ENCODE measurements around the gene PLSCR4. TPM values are rescaled to one million over a fixed set of nuclear protein-coding genes. Genes with fewer than 3 reads are reported as not detected.

The PLSCR4 gene
- total RNA-seq, 2 donors from 2014 or later, result 0.78 TPM; not detected in 1

- Mint-ChIP-seq H3K27me3 (peaks cover 66% of the 10 kb centered on the region), H3K4me1 (peaks cover 6% of the 10 kb centered on the region), H3K4me3 (peak overlapping the region; percentile 75), H3K27ac (peak overlapping the region; percentile 65), H3K36me3 (ENCODE audit: low read depth) (peaks cover 3% of the 10 kb centered on the region)
- ATAC-seq (no peak), DNase-seq (no peak)
- no peaks in the 10 kb centered on the region for H3K9me3 ChIP-seq (ENCODE audit: control insufficient read depth, low read length, poor library complexity, severe bottlenecking)
These were observed 90.5 kb downstream of the PLSCR4 start for GRCh38 chr3:146160321-146160963.

- no peak for ATAC-seq
- peak overlapping the region; percentile 65 for H3K27ac Mint-ChIP-seq
- peaks cover 62% of the 10 kb centered on the region for H3K27me3 Mint-ChIP-seq
These were observed 91.1 kb downstream of the PLSCR4 start for GRCh38 chr3:146159616-146160320.

DNA sequence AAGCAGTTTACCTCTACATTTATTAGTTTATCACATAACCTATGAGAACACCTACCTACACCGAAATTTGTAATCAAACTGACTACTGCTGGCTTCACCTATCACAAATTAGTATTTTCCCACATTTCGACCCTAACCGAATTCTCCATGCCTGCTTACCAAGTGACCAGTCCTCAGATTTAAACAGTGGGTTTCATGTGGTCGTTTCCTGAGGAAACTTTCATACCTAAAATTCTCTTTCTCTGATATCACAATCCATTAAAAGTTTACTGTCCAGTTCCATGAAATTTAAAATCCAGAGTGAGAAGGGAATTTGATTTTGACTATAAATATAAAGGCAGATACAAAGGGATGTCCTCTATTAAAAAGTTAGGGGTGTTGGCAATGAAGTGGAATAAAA lies 91.9 kb downstream of the PLSCR4 start:
- no peak overlapping the region for H3K27ac Mint-ChIP-seq

More at GRCh38 chr3:146159616-146160320, 91.1 kb downstream of the PLSCR4 start:
- Mint-ChIP-seq H3K36me3 (ENCODE audit: low read depth) (peaks cover 3% of the 10 kb centered on the region), H3K4me3 (peak overlapping the region; percentile 75), H3K4me1 (peaks cover 6% of the 10 kb centered on the region)
- DNase-seq, result no peak
- H3K9me3 ChIP-seq (ENCODE audit: control insufficient read depth, low read length, poor library complexity, severe bottlenecking), result no peaks in the 10 kb centered on the region

DNA sequence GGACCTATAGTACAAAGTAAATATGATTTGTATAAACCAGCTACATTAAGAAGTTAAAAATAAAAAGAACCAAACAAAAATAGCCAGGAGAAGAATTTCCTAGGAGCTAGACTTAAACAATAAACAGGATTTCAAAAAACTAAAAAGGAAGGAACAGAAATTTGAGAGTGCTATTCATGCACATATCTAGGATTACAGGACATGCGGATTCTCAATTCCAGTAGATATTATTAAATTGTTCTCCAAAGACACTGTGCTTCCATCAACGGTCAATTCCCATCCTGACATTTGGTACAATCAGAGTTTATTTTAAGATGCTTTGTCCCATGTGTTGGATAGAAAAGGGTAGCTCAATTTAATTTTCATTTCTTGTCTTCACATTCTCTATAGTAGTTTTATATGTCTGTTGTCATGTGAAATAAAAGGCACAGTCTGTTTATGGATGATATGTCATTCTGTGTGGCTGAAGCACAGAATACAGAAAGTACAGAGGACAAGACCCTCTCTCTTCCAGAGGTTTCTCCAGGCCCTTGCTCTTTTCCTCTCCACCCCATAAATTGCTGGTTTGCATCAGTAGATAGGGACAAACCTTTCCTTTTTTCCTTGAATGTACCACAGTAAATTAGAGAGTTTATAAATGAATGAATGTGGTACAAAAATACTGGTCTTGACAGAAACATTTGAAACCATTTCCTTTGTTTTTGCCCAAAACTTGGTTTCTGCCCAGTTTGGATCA lies 93.4 kb downstream of the PLSCR4 start:
- Mint-ChIP-seq H3K27ac (no peak overlapping the region), H3K27me3 (peaks cover 51% of the 10 kb centered on the region), H3K36me3 (ENCODE audit: low read depth) (no peaks in the 10 kb centered on the region), H3K4me3 (no peak overlapping the region), H3K4me1 (peaks cover 6% of the 10 kb centered on the region)
- H3K9me3 ChIP-seq (ENCODE audit: control insufficient read depth, low read length, poor library complexity, severe bottlenecking), result no peaks in the 10 kb centered on the region
- DNase-seq, result no peak
- ATAC-seq, result no peak

More for the DNA sequence above, 91.9 kb downstream of the PLSCR4 start:
- ATAC-seq, result no peak
- no peak for DNase-seq
- no peaks in the 10 kb centered on the region for H3K9me3 ChIP-seq (ENCODE audit: control insufficient read depth, low read length, poor library complexity, severe bottlenecking)
- peaks cover 6% of the 10 kb centered on the region for H3K4me1 Mint-ChIP-seq
- H3K36me3 Mint-ChIP-seq (ENCODE audit: low read depth), result peaks cover 3% of the 10 kb centered on the region
- no peak overlapping the region for H3K4me3 Mint-ChIP-seq
- peaks cover 62% of the 10 kb centered on the region for H3K27me3 Mint-ChIP-seq

DNA sequence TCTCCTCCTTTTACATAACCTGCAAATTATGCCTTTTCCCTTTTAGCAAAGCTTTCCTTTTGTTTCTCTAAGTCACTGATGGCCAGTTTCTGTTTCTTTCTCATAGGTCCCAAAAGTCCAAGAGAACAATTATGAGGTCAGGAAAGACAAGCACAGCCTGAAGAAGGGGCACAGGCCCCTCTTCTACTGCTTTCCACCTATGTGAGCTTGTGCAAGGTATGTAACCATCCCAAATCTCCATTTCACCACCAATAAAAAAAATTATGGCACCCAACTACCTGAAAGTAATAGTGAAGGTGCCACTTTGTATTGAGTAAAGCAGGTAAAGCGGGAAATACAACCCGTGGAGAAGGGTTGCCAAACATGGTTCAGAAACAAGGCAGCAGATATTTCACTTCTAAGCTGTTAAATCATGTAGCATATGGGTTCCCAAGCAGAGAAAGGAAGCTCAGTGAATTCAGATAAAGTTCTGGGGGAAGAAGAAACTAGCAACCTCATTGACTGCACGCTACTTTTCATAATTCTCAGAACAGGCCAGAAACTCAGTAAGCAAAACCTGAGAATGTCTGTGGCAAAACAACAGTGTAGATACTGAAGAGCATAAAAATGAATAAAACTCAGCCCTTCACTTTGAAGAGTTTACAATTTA lies 94.1 kb downstream of the PLSCR4 start:
- no peaks in the 10 kb centered on the region for H3K9me3 ChIP-seq (ENCODE audit: control insufficient read depth, low read length, poor library complexity, severe bottlenecking)
- Mint-ChIP-seq H3K27me3 (peaks cover 44% of the 10 kb centered on the region), H3K4me3 (no peak overlapping the region), H3K4me1 (peaks cover 6% of the 10 kb centered on the region), H3K36me3 (ENCODE audit: low read depth) (no peaks in the 10 kb centered on the region), H3K27ac (no peak overlapping the region)
- DNase-seq (no peak), ATAC-seq (no peak)

- no peak overlapping the region for H3K4me3 Mint-ChIP-seq
- ATAC-seq, result no peak
- H3K9me3 ChIP-seq (ENCODE audit: control insufficient read depth, low read length, poor library complexity, severe bottlenecking), result no peaks in the 10 kb centered on the region
- DNase-seq, result no peak
- no peaks in the 10 kb centered on the region for H3K36me3 Mint-ChIP-seq (ENCODE audit: low read depth)
- peaks cover 6% of the 10 kb centered on the region for H3K4me1 Mint-ChIP-seq
- no peak overlapping the region for H3K27ac Mint-ChIP-seq
- peaks cover 41% of the 10 kb centered on the region for H3K27me3 Mint-ChIP-seq
These were observed 94.8 kb downstream of the PLSCR4 start for GRCh38 chr3:146156095-146156494.

GRCh38 chr3:146154995-146155394 lies 95.9 kb downstream of the PLSCR4 start:
- Mint-ChIP-seq H3K36me3 (ENCODE audit: low read depth) (no peaks in the 10 kb centered on the region), H3K27me3 (peaks cover 37% of the 10 kb centered on the region), H3K4me3 (no peak overlapping the region), H3K27ac (no peak overlapping the region), H3K4me1 (peaks cover 3% of the 10 kb centered on the region)
- ATAC-seq, result no peak
- DNase-seq, result no peak
- no peaks in the 10 kb centered on the region for H3K9me3 ChIP-seq (ENCODE audit: control insufficient read depth, low read length, poor library complexity, severe bottlenecking)

- H3K36me3 Mint-ChIP-seq (ENCODE audit: low read depth), result no peaks in the 10 kb centered on the region
- no peak overlapping the region for H3K27ac Mint-ChIP-seq
- H3K4me3 Mint-ChIP-seq, result no peak overlapping the region
- no peaks in the 10 kb centered on the region for H3K9me3 ChIP-seq (ENCODE audit: control insufficient read depth, low read length, poor library complexity, severe bottlenecking)
- peaks cover 30% of the 10 kb centered on the region for H3K27me3 Mint-ChIP-seq
- DNase-seq (no peak), ATAC-seq (no peak)
- H3K4me1 Mint-ChIP-seq, result no peaks in the 10 kb centered on the region
These were observed 96.6 kb downstream of the PLSCR4 start for GRCh38 chr3:146154316-146154715.

- Mint-ChIP-seq H3K4me3 (no peak overlapping the region), H3K27me3 (peaks cover 27% of the 10 kb centered on the region), H3K36me3 (ENCODE audit: low read depth) (no peaks in the 10 kb centered on the region), H3K4me1 (no peaks in the 10 kb centered on the region), H3K27ac (no peak overlapping the region)
- H3K9me3 ChIP-seq (ENCODE audit: control insufficient read depth, low read length, poor library complexity, severe bottlenecking), result no peaks in the 10 kb centered on the region
- ATAC-seq, result no peak
- DNase-seq, result no peak
These were observed 97.5 kb downstream of the PLSCR4 start for GRCh38 chr3:146153429-146153828.

DNA sequence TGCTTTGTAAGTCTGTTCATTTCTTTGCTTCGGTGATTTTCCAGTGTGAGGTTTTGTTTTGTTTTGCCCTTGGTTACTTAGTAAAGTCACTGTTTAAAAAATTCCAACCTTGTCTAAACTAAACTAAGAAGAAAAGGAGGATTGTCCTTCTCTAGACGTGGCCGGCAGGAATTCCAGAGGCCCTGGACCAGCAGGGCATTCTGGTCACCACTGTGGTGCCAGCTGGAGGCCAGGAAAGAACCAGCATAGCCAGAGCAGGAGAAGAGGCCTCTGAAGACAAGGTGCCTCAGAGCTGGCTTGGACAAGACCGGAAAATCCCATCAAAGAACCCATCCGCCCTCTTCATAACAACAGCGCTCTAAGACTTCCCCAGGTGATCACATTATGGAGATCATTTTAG lies 98.1 kb downstream of the PLSCR4 start:
- no peaks in the 10 kb centered on the region for H3K9me3 ChIP-seq (ENCODE audit: control insufficient read depth, low read length, poor library complexity, severe bottlenecking)
- no peak for DNase-seq
- no peak overlapping the region for H3K4me3 Mint-ChIP-seq
- peaks cover 24% of the 10 kb centered on the region for H3K27me3 Mint-ChIP-seq
- H3K27ac Mint-ChIP-seq, result no peak overlapping the region
- H3K36me3 Mint-ChIP-seq (ENCODE audit: low read depth), result no peaks in the 10 kb centered on the region
- no peak for ATAC-seq
- H3K4me1 Mint-ChIP-seq, result no peaks in the 10 kb centered on the region

GRCh38 chr3:146148468-146148931 lies 102.4 kb downstream of the PLSCR4 start:
- no peaks in the 10 kb centered on the region for H3K36me3 Mint-ChIP-seq (ENCODE audit: low read depth)
- H3K27me3 Mint-ChIP-seq, result peaks cover 15% of the 10 kb centered on the region

DNA sequence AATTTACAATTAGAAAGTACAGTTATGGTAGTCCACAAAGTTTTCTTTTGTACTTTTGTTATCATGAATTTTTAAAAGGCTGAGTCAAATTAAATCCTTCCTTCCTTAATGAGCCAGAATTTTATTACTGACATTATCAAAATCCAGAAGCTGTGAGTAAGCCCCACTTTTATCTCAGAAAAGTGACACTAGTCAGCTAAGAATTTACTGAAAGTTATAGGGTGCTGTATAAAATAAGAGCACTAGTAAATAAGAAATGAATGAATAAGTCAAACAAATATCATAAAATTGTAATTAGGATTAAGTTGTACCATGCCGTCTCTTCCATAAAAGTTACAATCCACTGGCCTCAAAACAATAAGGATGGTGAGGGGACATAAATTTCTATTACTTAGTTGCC lies 105.3 kb downstream of the PLSCR4 start:
- no peak overlapping the region for H3K4me3 Mint-ChIP-seq
- H3K27me3 Mint-ChIP-seq, result peaks cover 11% of the 10 kb centered on the region
- H3K9me3 ChIP-seq (ENCODE audit: control insufficient read depth, low read length, poor library complexity, severe bottlenecking), result no peaks in the 10 kb centered on the region
- no peaks in the 10 kb centered on the region for H3K36me3 Mint-ChIP-seq (ENCODE audit: low read depth)
- no peaks in the 10 kb centered on the region for H3K4me1 Mint-ChIP-seq
- ATAC-seq, result no peak
- H3K27ac Mint-ChIP-seq, result no peak overlapping the region
- DNase-seq, result no peak

More at GRCh38 chr3:146148468-146148931, 102.4 kb downstream of the PLSCR4 start:
- DNase-seq (no peak), ATAC-seq (no peak)
- Mint-ChIP-seq H3K4me1 (no peaks in the 10 kb centered on the region), H3K27ac (no peak overlapping the region), H3K4me3 (no peak overlapping the region)
- no peaks in the 10 kb centered on the region for H3K9me3 ChIP-seq (ENCODE audit: control insufficient read depth, low read length, poor library complexity, severe bottlenecking)

- no peak for ATAC-seq
- H3K27ac Mint-ChIP-seq, result no peak overlapping the region
- no peak overlapping the region for H3K4me3 Mint-ChIP-seq
- H3K27me3 Mint-ChIP-seq, result peaks cover 6% of the 10 kb centered on the region
- no peaks in the 10 kb centered on the region for H3K9me3 ChIP-seq (ENCODE audit: control insufficient read depth, low read length, poor library complexity, severe bottlenecking)
- H3K4me1 Mint-ChIP-seq, result no peaks in the 10 kb centered on the region
- no peaks in the 10 kb centered on the region for H3K36me3 Mint-ChIP-seq (ENCODE audit: low read depth)
- DNase-seq, result no peak
These were observed 108.1 kb downstream of the PLSCR4 start for GRCh38 chr3:146142757-146143156.

Measured in T-helper 17 cell (primary cell).